Endothelial cell of umbilical vein (primary cell): ENCODE data around the gene NFIL3.

Experiments used
- EZH2 ChIP-seq: IDR thresholded peaks from 2 replicates; pipeline ENCODE4 v1.6.1; 2012; ENCODE audit warnings: borderline replicate concordance, low read depth, mild to moderate bottlenecking, moderate library complexity, low read length, inconsistent platforms; ENCODE audit not compliant: severe bottlenecking
- POLR2A ChIP-seq: IDR thresholded peaks from 2 replicates; pipeline ENCODE4 v1.6.1; 2012; ENCODE audit warnings: low read depth, mild to moderate bottlenecking, control low read depth, low read length
- TF ChIP-seq, protein P1 (sequence below), 2 donors: IDR thresholded peaks; 1 replicate in 1 of 2; 2 replicates in 1 of 2; pipeline ENCODE4 v1.5.1; 2011; ENCODE audit warnings: low read length in 2 of 2, mild to moderate bottlenecking in 2 of 2, moderate library complexity in 2 of 2, control low read depth in 1 of 2, inconsistent platforms in 1 of 2, low read depth in 1 of 2; ENCODE audit not compliant: insufficient read depth in 1 of 2; ENCODE audit errors: extremely low read depth in 1 of 2
- TF ChIP-seq, protein P2 (sequence below): IDR thresholded peaks from 2 replicates; pipeline ENCODE4 v1.6.1; 2011; ENCODE audit not compliant: insufficient read depth, insufficient read length

DNA sequence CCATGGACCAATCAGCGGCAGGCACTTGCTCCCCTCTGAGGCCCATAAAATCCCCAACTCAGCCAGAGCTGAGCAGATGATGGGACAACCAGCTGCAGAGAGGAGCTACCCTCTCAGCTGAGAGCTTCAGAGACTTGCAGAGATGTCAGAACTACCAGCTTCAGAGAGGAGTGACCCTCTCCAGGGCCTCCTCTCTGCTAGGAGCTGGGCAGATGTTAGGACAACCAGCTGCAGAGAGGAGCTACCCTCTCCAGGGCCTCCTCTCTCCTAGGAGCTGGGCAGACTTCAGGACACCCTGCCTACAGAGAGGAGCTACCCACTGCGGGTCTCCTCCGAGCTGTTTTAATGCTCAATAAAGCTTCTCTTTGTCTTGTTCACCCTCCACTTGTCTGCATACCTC lies 58.9 kb downstream of the NFIL3 start:
- TF ChIP-seq, protein P1, sequence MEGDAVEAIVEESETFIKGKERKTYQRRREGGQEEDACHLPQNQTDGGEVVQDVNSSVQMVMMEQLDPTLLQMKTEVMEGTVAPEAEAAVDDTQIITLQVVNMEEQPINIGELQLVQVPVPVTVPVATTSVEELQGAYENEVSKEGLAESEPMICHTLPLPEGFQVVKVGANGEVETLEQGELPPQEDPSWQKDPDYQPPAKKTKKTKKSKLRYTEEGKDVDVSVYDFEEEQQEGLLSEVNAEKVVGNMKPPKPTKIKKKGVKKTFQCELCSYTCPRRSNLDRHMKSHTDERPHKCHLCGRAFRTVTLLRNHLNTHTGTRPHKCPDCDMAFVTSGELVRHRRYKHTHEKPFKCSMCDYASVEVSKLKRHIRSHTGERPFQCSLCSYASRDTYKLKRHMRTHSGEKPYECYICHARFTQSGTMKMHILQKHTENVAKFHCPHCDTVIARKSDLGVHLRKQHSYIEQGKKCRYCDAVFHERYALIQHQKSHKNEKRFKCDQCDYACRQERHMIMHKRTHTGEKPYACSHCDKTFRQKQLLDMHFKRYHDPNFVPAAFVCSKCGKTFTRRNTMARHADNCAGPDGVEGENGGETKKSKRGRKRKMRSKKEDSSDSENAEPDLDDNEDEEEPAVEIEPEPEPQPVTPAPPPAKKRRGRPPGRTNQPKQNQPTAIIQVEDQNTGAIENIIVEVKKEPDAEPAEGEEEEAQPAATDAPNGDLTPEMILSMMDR (IDR thresholded peaks at IDR 0.05; ENCODE audit: extremely low read depth in 1 of 2, insufficient read depth in 1 of 2, low read depth in 1 of 2, low read length in 2 of 2): no peak
- no peak for TF ChIP-seq EZH2
- TF ChIP-seq, protein P2, sequence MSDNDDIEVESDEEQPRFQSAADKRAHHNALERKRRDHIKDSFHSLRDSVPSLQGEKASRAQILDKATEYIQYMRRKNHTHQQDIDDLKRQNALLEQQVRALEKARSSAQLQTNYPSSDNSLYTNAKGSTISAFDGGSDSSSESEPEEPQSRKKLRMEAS: no peak
- TF ChIP-seq POLR2A: no peak
